Measurements from ENCODE around the gene PTCD1.
"Not testable (repeated sequence)": the region's sequence is repeated elsewhere in the genome, so short reads cannot be mapped to it uniquely, and the experiment has no call there.

The PTCD1 gene

GRCh38 chr7:99449326-99449725 lies 10.7 kb upstream of the PTCD1 start:
- Histone ChIP-seq H3K27ac (ENCODE audit: low read length) (no peak overlapping the region), H3K36me3 (ENCODE audit: control insufficient read depth in 2 of 2, insufficient read depth in 2 of 2, low read length in 2 of 2) (peaks cover 30 to 59% of the 10 kb centered on the region in 2 donors)

GRCh38 chr7:99448855-99449254 lies 10.3 kb upstream of the PTCD1 start:
- Histone ChIP-seq H3K9me3 (ENCODE audit: control insufficient read depth in 2 of 2, low read length in 2 of 2) (no peaks in the 10 kb centered on the region), H3K27ac (ENCODE audit: low read length) (no peak overlapping the region), H3K9ac (ENCODE audit: low read length in 2 of 2) (no peak overlapping the region), H3K36me3 (ENCODE audit: control insufficient read depth in 2 of 2, insufficient read depth in 2 of 2, low read length in 2 of 2) (peaks cover 29 to 56% of the 10 kb centered on the region in 2 donors), H3K27me3 (ENCODE audit: control insufficient read depth in 1 of 2, insufficient read depth in 2 of 2, low read length in 2 of 2) (no peaks in the 10 kb centered on the region), H3K4me3 (ENCODE audit: low read length in 2 of 2) (no peak overlapping the region), H3K4me1 (ENCODE audit: control insufficient read depth, insufficient read depth, low read length) (peaks cover 2% of the 10 kb centered on the region)

More at GRCh38 chr7:99449326-99449725, 10.7 kb upstream of the PTCD1 start:
- Histone ChIP-seq H3K9ac (ENCODE audit: low read length in 2 of 2) (no peak overlapping the region), H3K4me1 (ENCODE audit: control insufficient read depth, insufficient read depth, low read length) (peaks cover 2% of the 10 kb centered on the region), H3K4me3 (ENCODE audit: low read length in 2 of 2) (no peak overlapping the region), H3K27me3 (ENCODE audit: control insufficient read depth in 1 of 2, insufficient read depth in 2 of 2, low read length in 2 of 2) (no peaks in the 10 kb centered on the region), H3K9me3 (ENCODE audit: control insufficient read depth in 2 of 2, low read length in 2 of 2) (no peaks in the 10 kb centered on the region)

- Histone ChIP-seq H3K9ac (ENCODE audit: low read length in 2 of 2) (no peak overlapping the region), H3K4me3 (ENCODE audit: low read length in 2 of 2) (no peak overlapping the region), H3K36me3 (ENCODE audit: control insufficient read depth in 2 of 2, insufficient read depth in 2 of 2, low read length in 2 of 2) (peaks cover 30 to 48% of the 10 kb centered on the region in 2 donors), H3K27ac (ENCODE audit: low read length) (no peak overlapping the region), H3K9me3 (ENCODE audit: control insufficient read depth in 2 of 2, low read length in 2 of 2) (no peaks in the 10 kb centered on the region), H3K27me3 (ENCODE audit: control insufficient read depth in 1 of 2, insufficient read depth in 2 of 2, low read length in 2 of 2) (no peaks in the 10 kb centered on the region), H3K4me1 (ENCODE audit: control insufficient read depth, insufficient read depth, low read length) (peaks cover 2% of the 10 kb centered on the region)
Measured at GRCh38 chr7:99447943-99448342, 9.3 kb upstream of the PTCD1 start.

DNA sequence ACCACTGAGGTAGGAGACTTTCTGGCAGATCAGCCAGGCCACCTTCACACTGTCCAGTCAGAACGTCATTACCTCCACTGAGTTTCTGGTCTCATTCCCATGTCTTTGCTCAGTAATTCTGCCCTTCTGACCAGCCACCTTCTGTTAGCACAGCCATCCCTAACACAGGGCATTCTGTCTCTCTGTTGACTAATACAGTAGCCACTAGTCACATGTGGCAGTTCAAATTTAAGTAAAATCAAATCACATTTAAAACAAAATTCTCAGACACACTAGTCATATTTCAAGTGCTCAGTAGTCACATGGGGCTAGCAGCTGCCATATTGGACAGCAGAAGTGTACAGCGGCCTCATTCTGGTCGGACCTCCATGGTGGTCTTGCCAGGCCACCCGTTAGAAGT lies 7.5 kb upstream of the PTCD1 start:
- Histone ChIP-seq H3K27ac (ENCODE audit: low read length) (no peak overlapping the region), H3K4me1 (ENCODE audit: control insufficient read depth, insufficient read depth, low read length) (peaks cover 5% of the 10 kb centered on the region), H3K9me3 (ENCODE audit: control insufficient read depth in 2 of 2, low read length in 2 of 2) (no peaks in the 10 kb centered on the region), H3K36me3 (ENCODE audit: control insufficient read depth in 2 of 2, insufficient read depth in 2 of 2, low read length in 2 of 2) (peaks cover 30 to 41% of the 10 kb centered on the region in 2 donors), H3K4me3 (ENCODE audit: low read length in 2 of 2) (no peak overlapping the region), H3K27me3 (ENCODE audit: control insufficient read depth in 1 of 2, insufficient read depth in 2 of 2, low read length in 2 of 2) (no peaks in the 10 kb centered on the region), H3K9ac (ENCODE audit: low read length in 2 of 2) (no peak overlapping the region)

- Histone ChIP-seq H3K4me3 (ENCODE audit: low read length in 2 of 2) (peak overlapping the region; percentile 91 to 95), H3K4me1 (ENCODE audit: control insufficient read depth, insufficient read depth, low read length) (peaks cover 24% of the 10 kb centered on the region), H3K9me3 (ENCODE audit: control insufficient read depth in 2 of 2, low read length in 2 of 2) (no peaks in the 10 kb centered on the region), H3K27me3 (ENCODE audit: control insufficient read depth in 1 of 2, insufficient read depth in 2 of 2, low read length in 2 of 2) (no peaks in the 10 kb centered on the region), H3K27ac (ENCODE audit: low read length) (no peak overlapping the region), H3K9ac (ENCODE audit: low read length in 2 of 2) (peak overlapping the region in 1 of 2 donors; percentile 87), H3K36me3 (ENCODE audit: control insufficient read depth in 2 of 2, insufficient read depth in 2 of 2, low read length in 2 of 2) (peaks cover 7 to 9% of the 10 kb centered on the region in 2 donors)
Measured at GRCh38 chr7:99440195-99440594, 1.6 kb upstream of the PTCD1 start.

GRCh38 chr7:99437946-99438572 lies 539 bp downstream of the PTCD1 start:
- Histone ChIP-seq H3K27ac (ENCODE audit: low read length) (peak overlapping the region; percentile 66), H3K27me3 (ENCODE audit: control insufficient read depth in 1 of 2, insufficient read depth in 2 of 2, low read length in 2 of 2) (no peaks in the 10 kb centered on the region), H3K9ac (ENCODE audit: low read length in 2 of 2) (peak overlapping the region; percentile 87 to 89), H3K4me3 (ENCODE audit: low read length in 2 of 2) (peak overlapping the region; percentile 91), H3K4me1 (ENCODE audit: control insufficient read depth, insufficient read depth, low read length) (peaks cover 24% of the 10 kb centered on the region), H3K9me3 (ENCODE audit: control insufficient read depth in 2 of 2, low read length in 2 of 2) (no peaks in the 10 kb centered on the region), H3K36me3 (ENCODE audit: control insufficient read depth in 2 of 2, insufficient read depth in 2 of 2, low read length in 2 of 2) (peaks cover under 1 to 9% of the 10 kb centered on the region in 2 donors)

- no peaks in the 10 kb centered on the region for H3K9me3 ChIP-seq (ENCODE audit: control insufficient read depth in 2 of 2, low read length in 2 of 2)
- H3K27ac ChIP-seq (ENCODE audit: low read length): no peak overlapping the region
- H3K4me1 ChIP-seq (ENCODE audit: control insufficient read depth, insufficient read depth, low read length): peaks cover 6% of the 10 kb centered on the region
- H3K36me3 ChIP-seq (ENCODE audit: control insufficient read depth in 2 of 2, insufficient read depth in 2 of 2, low read length in 2 of 2): peaks cover 6 to 32% of the 10 kb centered on the region in 2 donors
- no peak overlapping the region for H3K4me3 ChIP-seq (ENCODE audit: low read length in 2 of 2)
- H3K27me3 ChIP-seq (ENCODE audit: control insufficient read depth in 1 of 2, insufficient read depth in 2 of 2, low read length in 2 of 2): no peaks in the 10 kb centered on the region
- no peak overlapping the region for H3K9ac ChIP-seq (ENCODE audit: low read length in 2 of 2)
Measured at GRCh38 chr7:99433158-99433557, 5.4 kb downstream of the PTCD1 start.

DNA sequence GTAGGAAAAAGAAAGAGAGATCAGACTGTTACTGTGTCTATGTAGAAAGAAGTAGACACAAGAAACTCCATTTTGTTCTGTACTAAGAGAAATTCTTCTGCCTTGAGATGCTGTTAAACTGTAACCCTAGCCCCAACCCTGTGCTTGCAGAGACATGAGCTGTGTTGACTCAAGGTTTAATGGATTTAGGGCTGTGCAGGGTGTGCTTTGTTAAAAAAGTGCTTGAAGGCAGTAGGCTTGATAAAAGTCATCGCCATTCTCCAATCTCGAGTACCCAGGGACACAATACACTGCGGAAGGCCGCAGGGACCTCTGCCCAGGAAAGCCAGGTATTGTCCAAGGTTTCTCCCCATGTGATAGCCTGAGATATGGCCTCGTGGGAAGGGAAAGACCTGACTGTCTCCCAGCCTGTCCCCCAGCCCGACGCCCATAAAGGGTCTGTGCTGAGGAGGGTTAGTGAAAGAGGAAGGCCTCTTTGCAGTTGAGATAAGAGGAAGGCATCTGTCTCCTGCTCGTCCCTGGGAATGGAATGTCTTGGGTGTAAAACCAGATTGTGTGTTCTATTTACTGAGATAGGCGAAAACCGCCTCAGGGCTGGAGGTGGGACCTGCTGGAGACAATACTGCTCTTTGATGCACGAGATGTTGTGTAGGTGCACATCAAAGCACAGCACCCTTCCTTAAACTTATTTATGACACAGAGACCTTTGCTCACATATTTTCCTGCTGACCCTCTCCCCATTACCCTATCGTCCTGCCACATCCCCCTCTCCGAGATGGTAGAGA lies 6.7 kb downstream of the PTCD1 start:
- not testable (repeated sequence) for H3K27me3 ChIP-seq (ENCODE audit: control insufficient read depth in 1 of 2, insufficient read depth in 2 of 2, low read length in 2 of 2); H3K4me1 ChIP-seq (ENCODE audit: control insufficient read depth, insufficient read depth, low read length); H3K9me3 ChIP-seq (ENCODE audit: control insufficient read depth in 2 of 2, low read length in 2 of 2); H3K4me3 ChIP-seq (ENCODE audit: low read length in 2 of 2); H3K9ac ChIP-seq (ENCODE audit: low read length in 2 of 2); H3K27ac ChIP-seq (ENCODE audit: low read length)
- H3K36me3 ChIP-seq (ENCODE audit: control insufficient read depth in 2 of 2, insufficient read depth in 2 of 2, low read length in 2 of 2): peaks cover 6 to 32% of the 10 kb centered on the region in 2 donors

GRCh38 chr7:99429756-99430155 lies 8.8 kb downstream of the PTCD1 start:
- peaks cover 7 to 37% of the 10 kb centered on the region in 2 donors for H3K36me3 ChIP-seq (ENCODE audit: control insufficient read depth in 2 of 2, insufficient read depth in 2 of 2, low read length in 2 of 2)

GRCh38 chr7:99428972-99429566 lies 9.5 kb downstream of the PTCD1 start:
- Histone ChIP-seq H3K9me3 (ENCODE audit: control insufficient read depth in 2 of 2, low read length in 2 of 2) (no peaks in the 10 kb centered on the region), H3K4me3 (ENCODE audit: low read length in 2 of 2) (no peak overlapping the region), H3K27ac (ENCODE audit: low read length) (no peak overlapping the region), H3K9ac (ENCODE audit: low read length in 2 of 2) (no peak overlapping the region), H3K27me3 (ENCODE audit: control insufficient read depth in 1 of 2, insufficient read depth in 2 of 2, low read length in 2 of 2) (no peaks in the 10 kb centered on the region), H3K36me3 (ENCODE audit: control insufficient read depth in 2 of 2, insufficient read depth in 2 of 2, low read length in 2 of 2) (peaks cover 14 to 38% of the 10 kb centered on the region in 2 donors), H3K4me1 (ENCODE audit: control insufficient read depth, insufficient read depth, low read length) (no peaks in the 10 kb centered on the region)

More at GRCh38 chr7:99429756-99430155, 8.8 kb downstream of the PTCD1 start:
- Histone ChIP-seq H3K4me1 (ENCODE audit: control insufficient read depth, insufficient read depth, low read length) (no peaks in the 10 kb centered on the region), H3K9me3 (ENCODE audit: control insufficient read depth in 2 of 2, low read length in 2 of 2) (no peaks in the 10 kb centered on the region), H3K27me3 (ENCODE audit: control insufficient read depth in 1 of 2, insufficient read depth in 2 of 2, low read length in 2 of 2) (no peaks in the 10 kb centered on the region), H3K27ac (ENCODE audit: low read length) (no peak overlapping the region), H3K4me3 (ENCODE audit: low read length in 2 of 2) (no peak overlapping the region), H3K9ac (ENCODE audit: low read length in 2 of 2) (no peak overlapping the region)
